Measurements from ENCODE around the gene KASH5. TPM values are rescaled to one million over a fixed set of nuclear protein-coding genes. Genes with fewer than 3 reads are reported as not detected.

The KASH5 gene
- total and polyA plus RNA-seq, 3 donors from 2014 or later, result 72.8 to 121 (median 102) TPM

- Histone ChIP-seq H3K27me3 (no peaks in the 10 kb centered on the region), H3K4me3 (peak within 1 kb of the TSS; percentile 69 to 74), H3K9me3 (no peaks in the 10 kb centered on the region), H3K27ac (peak within 1 kb of the TSS; percentile 79 to 94), H3K4me1 (peaks cover 14% of the 10 kb centered on the region), H3K36me3 (ENCODE audit: low read depth, missing control alignments) (no peaks in the 10 kb centered on the region)
- intact Hi-C loops (cut with DNase I; ENCODE audit: low total_unique reads), result no loop called here
- no peak for TF ChIP-seq POLR2A (IDR thresholded peaks at IDR 0.05)
- TF ChIP-seq CTCF (IDR thresholded peaks at IDR 0.05), result no peak
- DNase-seq, result peak; percentile 68
- 0 to 2% methylated on average over 29 to 52 of the region's 52 CpGs for WGBS, 2 donors
Observed at GRCh38 chr19:49362048-49362928, 25.8 kb upstream of the KASH5 start, which contains the start of gene TEAD2. Gene TEAD2 (minus strand): TSS chr19:49362416. CDS start chr19:49360075, 2,341 bp downstream.

GRCh38 chr19:49362929-49363267 is 25.2 kb upstream of the KASH5 start:
- DNase-seq, result no peak
- peak overlapping the region; percentile 69 to 74 for H3K4me3 ChIP-seq
- H3K36me3 ChIP-seq (ENCODE audit: low read depth, missing control alignments), result no peaks in the 10 kb centered on the region
- peak overlapping the region; percentile 79 to 94 for H3K27ac ChIP-seq
- WGBS, 2 donors, result 0% methylated on average over 14 of the region's 14 CpGs
- no peaks in the 10 kb centered on the region for H3K9me3 ChIP-seq
- intact Hi-C loops (cut with DNase I; ENCODE audit: low total_unique reads), result no loop called here
- TF ChIP-seq CTCF (IDR thresholded peaks at IDR 0.05) (no peak), POLR2A (IDR thresholded peaks at IDR 0.05) (no peak)
- H3K27me3 ChIP-seq, result no peaks in the 10 kb centered on the region
- H3K4me1 ChIP-seq, result peaks cover 14% of the 10 kb centered on the region

DNA sequence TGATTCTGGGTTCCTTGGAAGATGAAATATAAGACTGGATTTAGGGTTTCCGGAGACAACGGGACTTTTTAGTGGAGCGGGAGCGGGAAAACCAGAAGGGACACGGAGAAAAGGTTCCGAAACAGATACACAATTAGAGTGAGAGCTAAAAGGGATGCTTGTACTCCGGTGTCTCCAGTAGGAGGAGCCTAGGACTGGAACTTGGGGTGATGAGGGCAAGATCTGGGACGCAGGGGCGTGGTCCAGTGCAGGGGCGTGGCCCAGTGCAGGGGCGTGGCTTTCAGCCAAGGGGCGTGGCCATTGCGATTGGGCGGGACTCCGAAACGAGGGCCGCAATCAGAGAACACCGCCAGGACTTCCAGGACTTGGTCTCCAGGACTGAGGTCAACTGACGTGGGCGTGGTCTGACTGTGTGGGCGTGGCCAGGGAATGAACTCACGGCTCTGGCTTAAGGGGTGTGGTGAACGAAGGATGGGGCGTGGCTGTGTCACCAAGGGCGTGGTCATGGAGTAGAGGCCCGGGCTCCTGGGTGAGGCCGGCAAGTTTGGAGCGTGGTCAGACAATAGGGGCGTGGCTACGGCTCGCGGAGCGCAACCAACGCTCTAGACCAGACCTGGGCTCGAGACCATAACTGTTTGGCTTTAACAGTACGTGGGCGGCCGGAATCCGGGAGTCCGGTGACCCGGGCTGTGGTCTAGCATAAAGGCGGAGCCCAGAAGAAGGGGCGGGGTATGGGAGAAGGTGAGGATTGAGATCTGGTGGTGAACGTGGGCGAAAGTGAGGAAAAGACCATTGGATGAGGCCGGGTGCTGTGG is 24.6 kb upstream of the KASH5 start, which contains the start of gene DKKL1:
TSS of gene DKKL1 (plus strand) at position 610 of the 815 bp plus-strand sequence. CDS start at position 732, 122 bp downstream.
- Histone ChIP-seq H3K9me3 (no peaks in the 10 kb centered on the region), H3K4me3 (peak within 1 kb of the TSS; percentile 69 to 74), H3K27me3 (no peaks in the 10 kb centered on the region), H3K36me3 (ENCODE audit: low read depth, missing control alignments) (no peaks in the 10 kb centered on the region), H3K27ac (peak within 1 kb of the TSS; percentile 79 to 94), H3K4me1 (peaks cover 14% of the 10 kb centered on the region)
- WGBS, 2 donors, result 2 to 3% methylated on average over 26 to 46 of the region's 46 CpGs
- intact Hi-C loops (cut with DNase I; ENCODE audit: low total_unique reads), result no loop called here
- no peak for TF ChIP-seq POLR2A (IDR thresholded peaks at IDR 0.05)
- no peak for TF ChIP-seq CTCF (IDR thresholded peaks at IDR 0.05)
- DNase-seq, result peak; percentile 96

GRCh38 chr19:49364083-49364737 is 23.8 kb upstream of the KASH5 start:
- TF ChIP-seq CTCF (IDR thresholded peaks at IDR 0.05), result no peak
- TF ChIP-seq POLR2A (IDR thresholded peaks at IDR 0.05), result no peak
- DNase-seq, result no peak
- 49 to 60% methylated on average over 27 of the region's 27 CpGs for WGBS, 2 donors
- no peaks in the 10 kb centered on the region for H3K9me3 ChIP-seq
- H3K4me3 ChIP-seq, result peak overlapping the region; percentile 39 to 74
- peaks cover 14% of the 10 kb centered on the region for H3K4me1 ChIP-seq
- no peaks in the 10 kb centered on the region for H3K36me3 ChIP-seq (ENCODE audit: low read depth, missing control alignments)
- H3K27me3 ChIP-seq, result no peaks in the 10 kb centered on the region
- peak overlapping the region in 1 of 2 donors; percentile 94 for H3K27ac ChIP-seq
- intact Hi-C loops (cut with DNase I; ENCODE audit: low total_unique reads), result no loop called here

All from testis (tissue), 3 donors.